Right ventricle myocardium inferior (tissue), 1 donor: ENCODE measurements around the gene FKBP11. TPM values are rescaled to one million over a fixed set of nuclear protein-coding genes. Genes with fewer than 3 reads are reported as not detected.

Experiments
- ATAC-seq: fragments of 200-7000 bp; cut with Tn5 transposase; one replicate; pipeline ENCODE4 v1.9.1; 2020; ENCODE audit warnings: mild to moderate bottlenecking, moderate library complexity
- DNase-seq: peaks from one replicate; pipeline ENCODE4 v3.0.0; 2021; ENCODE audit errors: missing footprints
- intact Hi-C: fragments of 100-400 bp; cut with DNase I; formaldehyde crosslinking; loops from one replicate; pipeline ENCODE4 v1.11.0; 2022
- total RNA-seq: library from RNA; stranded (reverse); fragmentation: NEBNext Ultra II Directional; extraction: Animal tissue kit (Norgen Biotek cat#: 25700); gene quantifications from one replicate; pipeline ENCODE4 v1.2.1, GENCODE V29; 2021
- donor health status: DM: no; HTN: yes; CAD: no; lungs with severe emphysema.

FKBP11 gene
- total RNA-seq, 1 donor from 2014 or later = 3.7 TPM

- DNase-seq (peak; percentile 97), ATAC-seq (peak; percentile 96)
- intact Hi-C loops = no loop called here
Measured at GRCh38 chr12:48957141-48958048, 32.1 kb upstream of the FKBP11 start, which contains the start of gene ARF3. ARF3 (minus strand) TSS chr12:48957487; CDS start chr12:48941095, 16,392 bp downstream.

GRCh38 chr12:48956279-48957140, 31.2 kb upstream of the FKBP11 start:
- DNase-seq (peak; percentile 91), ATAC-seq (peak; percentile 92)
- intact Hi-C loops = no loop called here

- ATAC-seq (no peak), DNase-seq (no peak)
- intact Hi-C loops = no loop called here
Measured at GRCh38 chr12:48954841-48955501, 29.7 kb upstream of the FKBP11 start.

GRCh38 chr12:48954061-48954460, 28.8 kb upstream of the FKBP11 start:
- no peak for DNase-seq
- intact Hi-C loops = no loop called here
- ATAC-seq = no peak

GRCh38 chr12:48952691-48953090, 27.4 kb upstream of the FKBP11 start:
- intact Hi-C loops = no loop called here
- ATAC-seq = no peak
- no peak for DNase-seq

- no peak for ATAC-seq
- no peak for DNase-seq
- intact Hi-C loops = no loop called here
Measured at GRCh38 chr12:48947727-48948126, 22.4 kb upstream of the FKBP11 start.

GRCh38 chr12:48946943-48947342, 21.7 kb upstream of the FKBP11 start:
- DNase-seq (no peak), ATAC-seq (no peak)
- intact Hi-C loops = no loop called here

GRCh38 chr12:48946205-48946604, 20.9 kb upstream of the FKBP11 start:
- DNase-seq = no peak
- intact Hi-C loops = no loop called here
- ATAC-seq = no peak

- ATAC-seq (no peak), DNase-seq (no peak)
Measured at GRCh38 chr12:48943221-48943620, 17.9 kb upstream of the FKBP11 start.

GRCh38 chr12:48940181-48940580, 14.9 kb upstream of the FKBP11 start:
- no peak for ATAC-seq
- DNase-seq = no peak
- intact Hi-C loops = no loop called here

More at GRCh38 chr12:48943221-48943620, 17.9 kb upstream of the FKBP11 start:
- intact Hi-C loops = no loop called here

- no peak for ATAC-seq
- no peak for DNase-seq
- intact Hi-C loops = loop anchor here (10.0 kb wide), 1 partner anchor 56 kb away; the partner anchor contains the start of gene DDN
Measured at GRCh38 chr12:48938805-48939204, 13.5 kb upstream of the FKBP11 start.

GRCh38 chr12:48937170-48937569, 11.9 kb upstream of the FKBP11 start:
- peak; percentile 68 for DNase-seq
- intact Hi-C loops = loop anchor here (2.0 to 10.0 kb wide), 2 partner anchors 58 to 84 kb away; partner anchors contain the start of genes DDN and DDX23
- ATAC-seq = no peak

- intact Hi-C loops = loop anchor here (2.0 to 10.0 kb wide), 2 partner anchors 58 to 84 kb away; partner anchors contain the start of genes DDN and DDX23
- peak; percentile 67 for ATAC-seq
- peak; percentile 71 for DNase-seq
Measured at GRCh38 chr12:48936379-48936979, 11.2 kb upstream of the FKBP11 start.

- no peak for DNase-seq
- intact Hi-C loops = loop anchor here (10.0 kb wide), 1 partner anchor 60 kb away; the partner anchor contains the start of gene DDN
Measured at GRCh38 chr12:48934312-48934706, 9.0 kb upstream of the FKBP11 start.

GRCh38 chr12:48933664-48934311, 8.5 kb upstream of the FKBP11 start:
- intact Hi-C loops = loop anchor here (10.0 kb wide), 1 partner anchor 61 kb away; the partner anchor contains the start of gene DDN
- ATAC-seq = no peak

More at GRCh38 chr12:48934312-48934706, 9.0 kb upstream of the FKBP11 start:
- no peak for ATAC-seq

GRCh38 chr12:48932878-48933277, 7.6 kb upstream of the FKBP11 start:
- intact Hi-C loops = loop anchor here (10.0 kb wide), 1 partner anchor 62 kb away; the partner anchor contains the start of gene DDN
- DNase-seq (no peak), ATAC-seq (no peak)

More at GRCh38 chr12:48933664-48934311, 8.5 kb upstream of the FKBP11 start:
- no peak for DNase-seq

GRCh38 chr12:48930475-48930874, 5.2 kb upstream of the FKBP11 start:
- ATAC-seq = no peak
- intact Hi-C loops = loop anchor here (10.0 kb wide), 1 partner anchor 64 kb away; the partner anchor contains the start of gene DDN
- DNase-seq = no peak
